Embryonic facial prominence (tissue), 1 donor: ENCODE measurements around the gene KRTAP9-9.
"Not testable (repeated sequence)": the region's sequence is repeated elsewhere in the genome, so short reads cannot be mapped to it uniquely, and the experiment has no call there.

Experiments used
- DNase-seq: peaks from one replicate; pipeline ENCODE4 v3.0.0-alpha.2; 2016; ENCODE audit errors: extremely low spot score

Gene KRTAP9-9

GRCh38 chr17:41255381-41256290 lies at the start of gene KRTAP9-9:
KRTAP9-9 (plus strand) TSS chr17:41255384.
- DNase-seq, result not testable (repeated sequence)

- no peak for DNase-seq
Observed at GRCh38 chr17:41211845-41212466, 43.2 kb upstream of the KRTAP9-9 start.

GRCh38 chr17:41212524-41213169 lies 42.5 kb upstream of the KRTAP9-9 start:
- no peak for DNase-seq

- DNase-seq, result no peak
Observed at GRCh38 chr17:41215681-41216080, 39.5 kb upstream of the KRTAP9-9 start.

- DNase-seq, result no peak
Observed at GRCh38 chr17:41223821-41224220, 31.4 kb upstream of the KRTAP9-9 start.

- DNase-seq, result no peak
Observed at GRCh38 chr17:41226051-41226450, 29.1 kb upstream of the KRTAP9-9 start.

- not testable (repeated sequence) for DNase-seq
Observed at GRCh38 chr17:41226598-41227095, 28.5 kb upstream of the KRTAP9-9 start, which contains the start of gene KRTAP9-2. KRTAP9-2 (plus strand) TSS chr17:41226648; CDS start chr17:41226655, 7 bp downstream.

- DNase-seq, result no peak
Observed at GRCh38 chr17:41230094-41230493, 25.1 kb upstream of the KRTAP9-9 start.

GRCh38 chr17:41231731-41232130 lies 23.5 kb upstream of the KRTAP9-9 start:
- DNase-seq, result no peak

- not testable (repeated sequence) for DNase-seq
Observed at GRCh38 chr17:41232399-41233105, 22.6 kb upstream of the KRTAP9-9 start, which contains the start of gene KRTAP9-3. KRTAP9-3 (plus strand) TSS chr17:41232449; CDS start chr17:41232502, 53 bp downstream.

- not testable (repeated sequence) for DNase-seq
Observed at GRCh38 chr17:41237116-41237515, 18.1 kb upstream of the KRTAP9-9 start.

- not testable (repeated sequence) for DNase-seq
Observed at GRCh38 chr17:41237949-41238437, 17.2 kb upstream of the KRTAP9-9 start, which contains the start of gene KRTAP9-8. KRTAP9-8 (plus strand) TSS chr17:41237999; CDS start chr17:41238052, 53 bp downstream.

GRCh38 chr17:41246995-41247787 lies 8.0 kb upstream of the KRTAP9-9 start:
- not testable (repeated sequence) for DNase-seq

- DNase-seq, result not testable (repeated sequence)
Observed at GRCh38 chr17:41249637-41250240, 5.4 kb upstream of the KRTAP9-9 start, which contains the start of gene KRTAP9-4. KRTAP9-4 (plus strand) TSS chr17:41249687; CDS start chr17:41249721, 34 bp downstream.

- no peak for DNase-seq
Observed at GRCh38 chr17:41251261-41251660, 3.9 kb upstream of the KRTAP9-9 start.

GRCh38 chr17:41254861-41255260 lies 323 bp upstream of the KRTAP9-9 start:
- no peak for DNase-seq

- no peak for DNase-seq
Observed at GRCh38 chr17:41256291-41256685, 1.1 kb downstream of the KRTAP9-9 start.

GRCh38 chr17:41258406-41258805 lies 3.2 kb downstream of the KRTAP9-9 start:
- DNase-seq, result no peak

GRCh38 chr17:41263212-41263611 lies 8.0 kb downstream of the KRTAP9-9 start:
- DNase-seq, result no peak

GRCh38 chr17:41264599-41264998 lies 9.4 kb downstream of the KRTAP9-9 start:
- no peak for DNase-seq
